ENCODE data around the gene ALK. TPM values are rescaled to one million over a fixed set of nuclear protein-coding genes. Genes with fewer than 3 reads are reported as not detected.

ALK gene
- total RNA-seq, 1 donor from 2014 or later = 9.6 TPM

DNA sequence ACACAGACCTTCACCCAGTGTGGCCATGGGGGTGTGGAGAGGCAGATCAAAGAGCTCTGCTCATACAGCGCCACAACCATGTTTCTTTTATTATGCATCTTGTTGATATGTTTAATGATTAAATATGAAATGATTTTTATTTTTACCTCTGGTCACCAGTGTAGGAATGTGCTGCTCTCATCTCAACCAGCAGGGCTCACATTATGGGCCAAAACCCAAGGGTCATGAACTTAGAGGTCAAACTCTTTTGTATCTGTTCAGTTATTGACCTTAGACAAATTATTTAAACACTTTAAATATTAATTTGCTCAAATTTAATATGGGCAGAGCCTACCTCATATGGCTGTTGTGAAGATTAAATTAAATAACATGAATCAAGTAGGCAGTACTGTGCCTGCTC, 386.2 kb downstream of the ALK start:
- TF ChIP-seq, protein P1, sequence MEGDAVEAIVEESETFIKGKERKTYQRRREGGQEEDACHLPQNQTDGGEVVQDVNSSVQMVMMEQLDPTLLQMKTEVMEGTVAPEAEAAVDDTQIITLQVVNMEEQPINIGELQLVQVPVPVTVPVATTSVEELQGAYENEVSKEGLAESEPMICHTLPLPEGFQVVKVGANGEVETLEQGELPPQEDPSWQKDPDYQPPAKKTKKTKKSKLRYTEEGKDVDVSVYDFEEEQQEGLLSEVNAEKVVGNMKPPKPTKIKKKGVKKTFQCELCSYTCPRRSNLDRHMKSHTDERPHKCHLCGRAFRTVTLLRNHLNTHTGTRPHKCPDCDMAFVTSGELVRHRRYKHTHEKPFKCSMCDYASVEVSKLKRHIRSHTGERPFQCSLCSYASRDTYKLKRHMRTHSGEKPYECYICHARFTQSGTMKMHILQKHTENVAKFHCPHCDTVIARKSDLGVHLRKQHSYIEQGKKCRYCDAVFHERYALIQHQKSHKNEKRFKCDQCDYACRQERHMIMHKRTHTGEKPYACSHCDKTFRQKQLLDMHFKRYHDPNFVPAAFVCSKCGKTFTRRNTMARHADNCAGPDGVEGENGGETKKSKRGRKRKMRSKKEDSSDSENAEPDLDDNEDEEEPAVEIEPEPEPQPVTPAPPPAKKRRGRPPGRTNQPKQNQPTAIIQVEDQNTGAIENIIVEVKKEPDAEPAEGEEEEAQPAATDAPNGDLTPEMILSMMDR (IDR thresholded peaks at IDR 0.05; ENCODE audit: partially characterized antibody, unreplicated experiment) = no peak
- H3K27me3 Mint-ChIP-seq (ENCODE audit: unreplicated experiment) = peaks cover 7% of the 10 kb centered on the region
- H3K4me1 Mint-ChIP-seq (ENCODE audit: low read depth, unreplicated experiment) = no peaks in the 10 kb centered on the region
- DNase-seq = no peak
- H3K36me3 Mint-ChIP-seq (ENCODE audit: unreplicated experiment) = no peaks in the 10 kb centered on the region
- H3K4me3 Mint-ChIP-seq (ENCODE audit: unreplicated experiment) = no peak overlapping the region
- peaks cover 5% of the 10 kb centered on the region for H3K9me3 Mint-ChIP-seq (ENCODE audit: unreplicated experiment)
- H3K27ac Mint-ChIP-seq (ENCODE audit: unreplicated experiment) = no peak overlapping the region

DNA sequence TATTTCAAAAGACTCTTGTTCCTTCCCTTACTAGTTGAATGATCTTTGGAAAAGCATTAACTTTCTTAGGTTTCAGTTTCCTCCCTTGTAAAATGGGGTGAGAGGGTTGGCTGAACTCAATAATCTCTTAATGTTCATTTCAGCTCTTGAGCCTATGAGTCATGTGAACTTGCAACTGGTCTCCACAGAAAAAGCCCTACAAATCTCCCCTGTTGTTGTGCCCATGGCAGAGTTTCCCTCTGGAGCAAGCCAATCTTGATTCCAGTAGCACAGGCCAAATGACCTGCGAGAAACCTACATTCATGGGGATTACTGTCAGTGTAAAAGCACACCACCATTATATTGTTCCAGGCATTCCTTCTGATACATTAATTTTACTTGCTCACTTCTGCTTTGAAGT, 388.9 kb downstream of the ALK start:
- TF ChIP-seq, protein P1 (IDR thresholded peaks at IDR 0.05; ENCODE audit: partially characterized antibody, unreplicated experiment) = no peak
- H3K4me1 Mint-ChIP-seq (ENCODE audit: low read depth, unreplicated experiment) = peaks cover 19% of the 10 kb centered on the region
- peaks cover 20% of the 10 kb centered on the region for H3K27me3 Mint-ChIP-seq (ENCODE audit: unreplicated experiment)

DNA sequence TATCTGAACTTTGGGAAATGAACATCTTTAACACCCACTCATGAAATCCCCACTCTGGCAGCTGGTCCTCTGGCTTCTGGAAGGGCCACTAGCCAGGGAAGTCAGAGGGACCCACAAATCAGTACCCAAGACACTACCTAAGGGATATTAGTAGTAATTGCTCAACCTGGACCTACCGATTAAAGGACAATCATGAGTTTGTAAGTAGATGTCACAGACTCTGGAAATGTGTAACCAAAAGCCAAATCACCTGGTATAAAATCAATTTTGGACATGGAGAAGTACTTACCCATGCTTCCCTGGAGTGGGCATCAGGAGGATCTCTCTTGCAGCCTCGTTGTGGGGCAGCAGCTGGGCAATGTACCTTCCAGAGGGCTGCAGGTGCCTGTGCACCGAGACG, 389.8 kb downstream of the ALK start:
- Mint-ChIP-seq H3K4me3 (ENCODE audit: unreplicated experiment) (no peak overlapping the region), H3K27me3 (ENCODE audit: unreplicated experiment) (peaks cover 20% of the 10 kb centered on the region), H3K4me1 (ENCODE audit: low read depth, unreplicated experiment) (peaks cover 24% of the 10 kb centered on the region), H3K9me3 (ENCODE audit: unreplicated experiment) (peaks cover 20% of the 10 kb centered on the region), H3K27ac (ENCODE audit: unreplicated experiment) (no peak overlapping the region), H3K36me3 (ENCODE audit: unreplicated experiment) (no peaks in the 10 kb centered on the region)
- TF ChIP-seq, protein P1 (IDR thresholded peaks at IDR 0.05; ENCODE audit: partially characterized antibody, unreplicated experiment) = no peak
- no peak for DNase-seq

More for the DNA sequence above, 388.9 kb downstream of the ALK start:
- DNase-seq = no peak
- H3K36me3 Mint-ChIP-seq (ENCODE audit: unreplicated experiment) = no peaks in the 10 kb centered on the region
- H3K4me3 Mint-ChIP-seq (ENCODE audit: unreplicated experiment) = no peak overlapping the region
- H3K9me3 Mint-ChIP-seq (ENCODE audit: unreplicated experiment) = peaks cover 18% of the 10 kb centered on the region
- H3K27ac Mint-ChIP-seq (ENCODE audit: unreplicated experiment) = no peak overlapping the region

DNA sequence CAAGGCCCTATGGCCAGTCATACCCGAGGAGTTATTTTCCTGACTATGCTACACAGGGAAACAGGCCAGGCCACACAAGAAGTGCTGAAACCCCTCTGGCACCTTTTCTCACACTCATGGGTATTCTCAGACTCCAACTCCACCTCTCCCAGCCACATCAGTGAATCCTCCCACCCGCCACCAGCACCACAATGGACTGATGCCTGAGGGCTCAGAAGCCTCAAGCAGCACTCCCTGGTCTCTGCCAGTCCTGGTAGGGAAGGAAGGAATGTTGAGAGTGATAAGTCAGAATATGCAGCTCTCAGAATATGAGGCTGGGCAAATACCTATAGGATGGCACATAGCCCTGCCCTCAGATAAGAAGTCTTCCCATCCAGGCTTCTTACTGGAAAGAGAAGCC, 391.1 kb downstream of the ALK start:
- no peaks in the 10 kb centered on the region for H3K36me3 Mint-ChIP-seq (ENCODE audit: unreplicated experiment)
- H3K9me3 Mint-ChIP-seq (ENCODE audit: unreplicated experiment) = peaks cover 20% of the 10 kb centered on the region
- H3K27ac Mint-ChIP-seq (ENCODE audit: unreplicated experiment) = no peak overlapping the region
- H3K4me3 Mint-ChIP-seq (ENCODE audit: unreplicated experiment) = no peak overlapping the region
- H3K27me3 Mint-ChIP-seq (ENCODE audit: unreplicated experiment) = peaks cover 20% of the 10 kb centered on the region
- peaks cover 26% of the 10 kb centered on the region for H3K4me1 Mint-ChIP-seq (ENCODE audit: low read depth, unreplicated experiment)
- no peak for DNase-seq
- TF ChIP-seq, protein P1 (IDR thresholded peaks at IDR 0.05; ENCODE audit: partially characterized antibody, unreplicated experiment) = no peak

DNA sequence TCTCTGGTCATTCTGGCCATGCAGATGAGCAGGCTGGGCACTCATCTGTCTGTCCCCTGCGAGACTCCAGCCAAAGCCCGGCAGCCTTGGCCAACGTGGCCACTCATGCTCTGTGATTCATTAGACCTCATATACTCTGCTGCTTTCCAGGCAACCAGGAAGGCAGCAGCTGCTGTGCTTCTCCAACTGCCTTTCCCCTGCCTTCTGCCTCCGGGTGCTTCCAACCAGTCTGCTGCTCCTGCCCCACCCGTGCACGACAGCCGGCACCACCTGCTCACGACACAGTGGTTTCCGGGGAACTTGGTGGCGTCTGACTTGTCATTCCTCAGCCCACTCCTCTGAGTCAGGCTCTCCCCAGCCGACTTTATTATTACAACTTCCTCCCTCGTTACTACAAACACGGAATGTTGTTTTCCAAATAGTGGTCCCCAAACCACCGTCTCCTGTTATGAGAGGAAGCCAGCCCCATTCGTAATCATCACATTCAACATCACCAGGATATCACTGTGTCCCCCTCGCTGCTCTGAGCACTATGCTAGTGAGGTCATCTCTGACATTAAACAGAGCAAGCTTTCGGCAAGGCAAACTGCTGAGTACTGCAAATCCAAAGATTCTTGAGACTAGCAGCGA, 392.4 kb downstream of the ALK start:
- H3K4me3 Mint-ChIP-seq (ENCODE audit: unreplicated experiment) = peak overlapping the region; percentile 40
- peak overlapping the region; percentile 95 for H3K27ac Mint-ChIP-seq (ENCODE audit: unreplicated experiment)
- DNase-seq = peak; percentile 87
- H3K36me3 Mint-ChIP-seq (ENCODE audit: unreplicated experiment) = no peaks in the 10 kb centered on the region
- peaks cover 20% of the 10 kb centered on the region for H3K9me3 Mint-ChIP-seq (ENCODE audit: unreplicated experiment)
- H3K27me3 Mint-ChIP-seq (ENCODE audit: unreplicated experiment) = peaks cover 20% of the 10 kb centered on the region
- TF ChIP-seq, protein P1 (IDR thresholded peaks at IDR 0.05; ENCODE audit: partially characterized antibody, unreplicated experiment) = no peak
- H3K4me1 Mint-ChIP-seq (ENCODE audit: low read depth, unreplicated experiment) = peaks cover 26% of the 10 kb centered on the region

All from glutamatergic neuron (in vitro differentiated cells).